HepG2 (cell line): Measurements from ENCODE around the gene SNRPN.

Experiments
- CAMTA2 ChIP-seq: sonication (generic); formaldehyde crosslinking; IDR thresholded peaks from 2 replicates; pipeline ENCODE4 v1.4.0; 2020; ENCODE audit warnings: mild to moderate bottlenecking, missing genetic modification reagents, borderline replicate concordance
- CENPT ChIP-seq: sonication (generic); formaldehyde crosslinking; IDR thresholded peaks from 2 replicates; pipeline ENCODE4 v1.8.0; 2022; ENCODE audit warnings: low read depth, mild to moderate bottlenecking, moderate library complexity, missing genetic modification reagents
- CHD4 ChIP-seq: fragments of 200-600 bp; sonication (generic); IDR thresholded peaks from 2 replicates; pipeline ENCODE4 v1.7.0; 2017; ENCODE audit warnings: mild to moderate bottlenecking, low read length, borderline replicate concordance
- GABPA ChIP-seq, 2 experiments: IDR thresholded peaks; 2 replicates each; pipeline ENCODE4 v1.6.1; 2011 to 2016; ENCODE audit warnings: low read depth in 2 of 2, low read length in 1 of 2, missing biosample characterization in 1 of 2, missing genetic modification characterization in 1 of 2
- MXD4 ChIP-seq: IDR thresholded peaks from 2 replicates; pipeline ENCODE4 v1.6.1; 2016; ENCODE audit warnings: mild to moderate bottlenecking, missing biosample characterization, missing genetic modification reagents
- PHB2 ChIP-seq: fragments of 450-650 bp; IDR thresholded peaks from 2 replicates; pipeline ENCODE4 v1.6.1; 2018; ENCODE audit not compliant: partially characterized antibody
- POLR2AphosphoS5 ChIP-seq: IDR thresholded peaks from 2 replicates; pipeline ENCODE4 v1.6.1; 2012; ENCODE audit warnings: low read depth, low read length
- TOPORS ChIP-seq: sonication (generic); formaldehyde crosslinking; IDR thresholded peaks from 2 replicates; pipeline ENCODE4 v1.8.0; 2023; ENCODE audit warnings: mild to moderate bottlenecking, missing genetic modification reagents
- U2AF2 ChIP-seq: fragments of 200-400 bp; formaldehyde crosslinking; IDR thresholded peaks from 2 replicates; pipeline ENCODE4 v1.6.1; 2017; ENCODE audit warnings: low read depth, mild to moderate bottlenecking, low read length
- ZNF792 ChIP-seq: IDR thresholded peaks from 2 replicates; pipeline ENCODE4 v1.6.1; 2016
- TF ChIP-seq, protein P1 (sequence below): sonication (generic); formaldehyde crosslinking; IDR thresholded peaks from 2 replicates; pipeline ENCODE4 v1.4.0; 2020; ENCODE audit warnings: missing genetic modification reagents
- TF ChIP-seq, protein P2 (sequence below): sonication (generic); formaldehyde crosslinking; IDR thresholded peaks from 2 replicates; pipeline ENCODE4 v1.5.0; 2020; ENCODE audit warnings: mild to moderate bottlenecking, missing genetic modification reagents, moderate library complexity
- TF ChIP-seq, protein P3 (sequence below): sonication (generic); formaldehyde crosslinking; IDR thresholded peaks from 2 replicates; pipeline ENCODE4 v1.4.0; 2020; ENCODE audit warnings: mild to moderate bottlenecking, missing genetic modification reagents

DNA sequence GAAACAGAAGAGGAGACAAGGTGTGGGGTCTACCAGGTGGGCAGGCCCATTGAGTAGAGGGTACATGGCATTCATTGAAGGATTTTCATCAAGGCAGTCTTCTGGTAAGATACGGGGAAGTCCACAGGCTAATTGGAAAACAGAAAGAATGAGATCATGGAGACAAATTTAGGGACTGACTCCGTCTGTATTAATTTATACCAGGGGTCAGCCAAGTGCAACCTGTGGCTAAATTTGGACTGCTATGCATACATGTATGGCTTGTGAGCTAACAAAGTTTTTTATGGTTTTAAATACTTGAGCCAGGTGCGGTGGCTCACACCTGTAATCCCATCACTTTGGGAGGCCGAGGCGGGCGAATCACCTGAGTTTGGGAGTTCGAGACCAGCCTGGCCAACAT lies 21.1 kb upstream of the SNRPN start:
- TF ChIP-seq, protein P1, sequence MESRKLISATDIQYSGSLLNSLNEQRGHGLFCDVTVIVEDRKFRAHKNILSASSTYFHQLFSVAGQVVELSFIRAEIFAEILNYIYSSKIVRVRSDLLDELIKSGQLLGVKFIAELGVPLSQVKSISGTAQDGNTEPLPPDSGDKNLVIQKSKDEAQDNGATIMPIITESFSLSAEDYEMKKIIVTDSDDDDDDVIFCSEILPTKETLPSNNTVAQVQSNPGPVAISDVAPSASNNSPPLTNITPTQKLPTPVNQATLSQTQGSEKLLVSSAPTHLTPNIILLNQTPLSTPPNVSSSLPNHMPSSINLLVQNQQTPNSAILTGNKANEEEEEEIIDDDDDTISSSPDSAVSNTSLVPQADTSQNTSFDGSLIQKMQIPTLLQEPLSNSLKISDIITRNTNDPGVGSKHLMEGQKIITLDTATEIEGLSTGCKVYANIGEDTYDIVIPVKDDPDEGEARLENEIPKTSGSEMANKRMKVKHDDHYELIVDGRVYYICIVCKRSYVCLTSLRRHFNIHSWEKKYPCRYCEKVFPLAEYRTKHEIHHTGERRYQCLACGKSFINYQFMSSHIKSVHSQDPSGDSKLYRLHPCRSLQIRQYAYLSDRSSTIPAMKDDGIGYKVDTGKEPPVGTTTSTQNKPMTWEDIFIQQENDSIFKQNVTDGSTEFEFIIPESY (CRISPR knock-in tag) = no peak
- TF ChIP-seq MXD4 (CRISPR knock-in tag) = no peak
- no peak for TF ChIP-seq ZNF792
- TF ChIP-seq PHB2 = no peak
- TF ChIP-seq, protein P2, sequence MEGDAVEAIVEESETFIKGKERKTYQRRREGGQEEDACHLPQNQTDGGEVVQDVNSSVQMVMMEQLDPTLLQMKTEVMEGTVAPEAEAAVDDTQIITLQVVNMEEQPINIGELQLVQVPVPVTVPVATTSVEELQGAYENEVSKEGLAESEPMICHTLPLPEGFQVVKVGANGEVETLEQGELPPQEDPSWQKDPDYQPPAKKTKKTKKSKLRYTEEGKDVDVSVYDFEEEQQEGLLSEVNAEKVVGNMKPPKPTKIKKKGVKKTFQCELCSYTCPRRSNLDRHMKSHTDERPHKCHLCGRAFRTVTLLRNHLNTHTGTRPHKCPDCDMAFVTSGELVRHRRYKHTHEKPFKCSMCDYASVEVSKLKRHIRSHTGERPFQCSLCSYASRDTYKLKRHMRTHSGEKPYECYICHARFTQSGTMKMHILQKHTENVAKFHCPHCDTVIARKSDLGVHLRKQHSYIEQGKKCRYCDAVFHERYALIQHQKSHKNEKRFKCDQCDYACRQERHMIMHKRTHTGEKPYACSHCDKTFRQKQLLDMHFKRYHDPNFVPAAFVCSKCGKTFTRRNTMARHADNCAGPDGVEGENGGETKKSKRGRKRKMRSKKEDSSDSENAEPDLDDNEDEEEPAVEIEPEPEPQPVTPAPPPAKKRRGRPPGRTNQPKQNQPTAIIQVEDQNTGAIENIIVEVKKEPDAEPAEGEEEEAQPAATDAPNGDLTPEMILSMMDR (CRISPR knock-in tag) = no peak
- TF ChIP-seq U2AF2 = no peak
- no peak for TF ChIP-seq CAMTA2 (CRISPR knock-in tag)
- no peak for TF ChIP-seq CENPT
- TF ChIP-seq, protein P3, sequence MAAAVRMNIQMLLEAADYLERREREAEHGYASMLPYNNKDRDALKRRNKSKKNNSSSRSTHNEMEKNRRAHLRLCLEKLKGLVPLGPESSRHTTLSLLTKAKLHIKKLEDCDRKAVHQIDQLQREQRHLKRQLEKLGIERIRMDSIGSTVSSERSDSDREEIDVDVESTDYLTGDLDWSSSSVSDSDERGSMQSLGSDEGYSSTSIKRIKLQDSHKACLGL (CRISPR knock-in tag) = no peak
- TF ChIP-seq GABPA (IDR thresholded peaks at IDR 0.05; ENCODE audit: low read depth, low read length) = no peak
- no peak for TF ChIP-seq GABPA (CRISPR knock-in tag; IDR thresholded peaks at IDR 0.05; ENCODE audit: low read depth)
- TF ChIP-seq TOPORS (CRISPR knock-in tag) = no peak
- TF ChIP-seq CHD4 = no peak
- TF ChIP-seq POLR2AphosphoS5 = no peak
